PC-9 (cell line): ENCODE results near the gene RIMS3. TPM values are rescaled to one million over a fixed set of nuclear protein-coding genes. Genes with fewer than 3 reads are reported as not detected.

Experiments used
- BruUV-seq: library from RNA; stranded (reverse); fragments of 400-500 nt; replicated peaks from 2 replicates; lab custom pipeline; 2021; lab: Mats Ljungman, UMichigan
- CTCF ChIA-PET: fragments of 300-600 bp; sonication (Branson Sonifier 250); formaldehyde crosslinking; loops from one replicate; lab custom pipeline; 2022; ENCODE audit warnings: antibody characterized with exemption; lab: Charles Lee
- POLR2A ChIA-PET: fragments of 300-600 bp; sonication (Branson Sonifier 250); formaldehyde crosslinking; loops from one replicate; lab custom pipeline; 2022; ENCODE audit warnings: antibody characterized with exemption; ENCODE audit not compliant: unreplicated experiment; lab: Charles Lee
- DNase-seq, 2 experiments: peaks; one replicate each; pipeline versions ENCODE4 v3.0.0 to v3.0.0-alpha.2; 2015 to 2022; ENCODE audit warnings: mixed read lengths in 1 of 2
- H2AFZ ChIP-seq: fragments of 200-600 bp; sonication (generic); 2 replicates; pipeline ENCODE4 v1.8.1; 2017; ENCODE audit warnings: antibody characterized with exemption
- H3F3A ChIP-seq: fragments of 200-600 bp; sonication (generic); 2 replicates; pipeline ENCODE4 v1.8.1; 2017; ENCODE audit warnings: antibody characterized with exemption, mild to moderate bottlenecking, low read depth; ENCODE audit not compliant: insufficient read depth
- H3K27ac ChIP-seq: fragments of 200-600 bp; sonication (generic); 2 replicates; pipeline ENCODE4 v1.6.1; 2016; ENCODE audit warnings: mixed run types
- H3K27me3 ChIP-seq: fragments of 200-600 bp; sonication (generic); 2 replicates; pipeline ENCODE4 v1.6.1; 2016; ENCODE audit warnings: low read depth, mixed run types; ENCODE audit not compliant: insufficient read depth
- H3K36me3 ChIP-seq: fragments of 200-600 bp; sonication (generic); 2 replicates; pipeline ENCODE4 v1.6.1; 2016; ENCODE audit warnings: low read depth, mixed run types
- H3K4me1 ChIP-seq: fragments of 200-600 bp; sonication (generic); replicated peaks from 2 replicates; pipeline ENCODE4 v1.6.1; 2016; ENCODE audit warnings: mixed run types; ENCODE audit not compliant: insufficient read depth
- H3K4me2 ChIP-seq: fragments of 200-600 bp; sonication (generic); 2 replicates; pipeline ENCODE4 v1.6.1; 2017; ENCODE audit warnings: mixed run types
- H3K4me3 ChIP-seq: fragments of 200-600 bp; sonication (generic); 2 replicates; pipeline ENCODE4 v1.6.1; 2016; ENCODE audit warnings: mixed run types
- H3K79me2 ChIP-seq: fragments of 200-600 bp; sonication (generic); 2 replicates; pipeline ENCODE4 v1.6.1; 2017; ENCODE audit warnings: low read depth, mixed run types
- H3K9me2 ChIP-seq: fragments of 200-600 bp; sonication (generic); 2 replicates; pipeline ENCODE4 v1.8.1; 2017; ENCODE audit warnings: mild to moderate bottlenecking; ENCODE audit not compliant: insufficient read depth
- H3K9me3 ChIP-seq: fragments of 200-600 bp; sonication (generic); 2 replicates; pipeline ENCODE4 v1.8.1; 2016; ENCODE audit warnings: low read depth; ENCODE audit not compliant: insufficient read depth
- H4K20me1 ChIP-seq: fragments of 200-600 bp; sonication (generic); 2 replicates; pipeline ENCODE4 v1.8.1; 2017; ENCODE audit not compliant: insufficient read depth
- EZH2 ChIP-seq: fragments of 200-600 bp; sonication (generic); IDR thresholded peaks from 2 replicates; pipeline ENCODE4 v1.8.0; 2017; ENCODE audit warnings: antibody characterized with exemption, low read depth
- intact Hi-C: fragments of 100-400 bp; cut with micrococcal nuclease; formaldehyde crosslinking; loops from one replicate; pipeline ENCODE4 v1.10.0; 2022; ENCODE audit not compliant: unreplicated experiment
- total RNA-seq: library from RNA; stranded (reverse); gene quantifications from 2 replicates; pipeline ENCODE4 v1.2.3, GENCODE V29; 2021
- TF ChIP-seq, protein P1 (sequence below): fragments of 200-600 bp; sonication (generic); conservative IDR thresholded peaks from 2 replicates; pipeline ENCODE4 v1.6.1; 2017; ENCODE audit warnings: mixed run types, antibody characterized with exemption, mild to moderate bottlenecking, moderate library complexity

RIMS3 gene
- total RNA-seq, 1 experiment from 2014 or later, result 12.9 TPM

DNA sequence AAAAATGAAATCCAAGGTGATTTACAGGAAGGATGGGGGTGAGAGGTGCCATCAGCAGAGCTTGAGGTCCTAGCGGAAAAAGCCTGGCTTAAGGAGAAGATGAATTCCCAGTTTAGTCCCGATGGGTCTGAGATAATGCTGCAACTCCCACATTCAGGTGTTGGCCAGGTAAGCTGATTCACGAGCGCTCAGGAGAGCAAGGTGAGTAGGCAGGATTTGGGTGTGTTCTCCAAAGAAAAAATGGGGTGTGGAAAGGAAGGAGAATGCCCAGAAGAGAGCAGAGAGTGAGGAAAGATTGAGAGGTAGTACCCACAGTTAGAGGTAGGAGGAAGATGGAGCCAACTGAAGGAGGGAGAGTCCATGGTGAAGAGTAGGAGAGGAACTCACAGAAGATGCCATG is 12.5 kb downstream of the RIMS3 start:
- 0 out of 2 replicates have a peak, but pooled peaks cover 3% of the 10 kb centered on the region for H3F3A ChIP-seq
- no peaks in the 10 kb centered on the region for H3K27me3 ChIP-seq
- no peaks in the 10 kb centered on the region for H3K9me3 ChIP-seq
- H3K79me2 ChIP-seq, result no peaks in the 10 kb centered on the region
- H4K20me1 ChIP-seq, result no peaks in the 10 kb centered on the region
- peak in 1 of 2 experiments; percentile 42 for DNase-seq
- no peaks in the 10 kb centered on the region for H3K9me2 ChIP-seq
- ChIA-PET CTCF (no interaction called here), POLR2A (interaction anchor here (0.6 to 0.7 kb wide), 4 partner anchors 24 to 350 kb away, joined by 3 to 8 read pairs (median 4); no protein-coding TSS in a partner anchor)
- no peak overlapping the region for H2AFZ ChIP-seq
- no peak overlapping the region for H3K4me3 ChIP-seq
- no TSS peak for BruUV-seq
- H3K4me1 ChIP-seq, result no peaks in the 10 kb centered on the region; the same call in 1 of the 2 replicates
- intact Hi-C loops, result no loop called here
- no peak overlapping the region for H3K27ac ChIP-seq
- H3K4me2 ChIP-seq, result 0 out of 2 replicates have a peak overlapping the region, but pooled peaks have one; percentile 10
- no peaks in the 10 kb centered on the region for H3K36me3 ChIP-seq
- TF ChIP-seq, protein P1, sequence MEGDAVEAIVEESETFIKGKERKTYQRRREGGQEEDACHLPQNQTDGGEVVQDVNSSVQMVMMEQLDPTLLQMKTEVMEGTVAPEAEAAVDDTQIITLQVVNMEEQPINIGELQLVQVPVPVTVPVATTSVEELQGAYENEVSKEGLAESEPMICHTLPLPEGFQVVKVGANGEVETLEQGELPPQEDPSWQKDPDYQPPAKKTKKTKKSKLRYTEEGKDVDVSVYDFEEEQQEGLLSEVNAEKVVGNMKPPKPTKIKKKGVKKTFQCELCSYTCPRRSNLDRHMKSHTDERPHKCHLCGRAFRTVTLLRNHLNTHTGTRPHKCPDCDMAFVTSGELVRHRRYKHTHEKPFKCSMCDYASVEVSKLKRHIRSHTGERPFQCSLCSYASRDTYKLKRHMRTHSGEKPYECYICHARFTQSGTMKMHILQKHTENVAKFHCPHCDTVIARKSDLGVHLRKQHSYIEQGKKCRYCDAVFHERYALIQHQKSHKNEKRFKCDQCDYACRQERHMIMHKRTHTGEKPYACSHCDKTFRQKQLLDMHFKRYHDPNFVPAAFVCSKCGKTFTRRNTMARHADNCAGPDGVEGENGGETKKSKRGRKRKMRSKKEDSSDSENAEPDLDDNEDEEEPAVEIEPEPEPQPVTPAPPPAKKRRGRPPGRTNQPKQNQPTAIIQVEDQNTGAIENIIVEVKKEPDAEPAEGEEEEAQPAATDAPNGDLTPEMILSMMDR, result no peak

DNA sequence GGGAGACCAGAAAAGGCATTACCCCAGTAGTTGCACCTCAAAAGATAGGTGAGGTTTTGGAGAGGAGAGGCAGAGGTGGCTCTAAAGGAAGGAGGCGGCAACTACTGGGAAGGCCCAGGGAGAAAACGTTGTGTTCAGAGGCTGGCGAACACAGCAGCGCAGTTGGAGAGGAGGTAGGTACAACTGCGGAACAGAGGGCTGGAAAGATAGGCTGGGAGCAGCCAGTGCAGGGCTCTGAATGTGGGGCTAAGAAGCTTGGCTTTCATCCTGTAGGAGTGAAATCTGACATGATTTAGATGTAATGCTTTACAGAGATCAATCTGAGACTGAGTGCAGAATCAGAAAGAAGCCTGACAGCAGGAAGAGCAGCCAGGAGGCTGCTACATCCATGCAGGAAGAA is 13.0 kb downstream of the RIMS3 start:
- Histone ChIP-seq H3K27ac (no peak overlapping the region), H3K9me3 (no peaks in the 10 kb centered on the region), H3K4me1 (no peaks in the 10 kb centered on the region; the same call in 1 of the 2 replicates), H3F3A (0 out of 2 replicates have a peak, but pooled peaks cover 3% of the 10 kb centered on the region), H3K9me2 (no peaks in the 10 kb centered on the region), H3K79me2 (no peaks in the 10 kb centered on the region), H2AFZ (no peak overlapping the region), H3K4me2 (0 out of 2 replicates have a peak overlapping the region, but pooled peaks have one; percentile 10), H3K36me3 (no peaks in the 10 kb centered on the region), H3K27me3 (no peaks in the 10 kb centered on the region), H4K20me1 (no peaks in the 10 kb centered on the region), H3K4me3 (no peak overlapping the region)
- BruUV-seq, result no TSS peak
- POLR2A ChIA-PET, result interaction anchor here (0.7 kb wide), 1 partner anchor 299 kb away, joined by 4 read pairs; no protein-coding TSS in a partner anchor
- CTCF ChIA-PET, result no interaction called here
- intact Hi-C loops, result no loop called here
- TF ChIP-seq, protein P1, result no peak
- no peak for TF ChIP-seq EZH2
- DNase-seq, result no peak

DNA sequence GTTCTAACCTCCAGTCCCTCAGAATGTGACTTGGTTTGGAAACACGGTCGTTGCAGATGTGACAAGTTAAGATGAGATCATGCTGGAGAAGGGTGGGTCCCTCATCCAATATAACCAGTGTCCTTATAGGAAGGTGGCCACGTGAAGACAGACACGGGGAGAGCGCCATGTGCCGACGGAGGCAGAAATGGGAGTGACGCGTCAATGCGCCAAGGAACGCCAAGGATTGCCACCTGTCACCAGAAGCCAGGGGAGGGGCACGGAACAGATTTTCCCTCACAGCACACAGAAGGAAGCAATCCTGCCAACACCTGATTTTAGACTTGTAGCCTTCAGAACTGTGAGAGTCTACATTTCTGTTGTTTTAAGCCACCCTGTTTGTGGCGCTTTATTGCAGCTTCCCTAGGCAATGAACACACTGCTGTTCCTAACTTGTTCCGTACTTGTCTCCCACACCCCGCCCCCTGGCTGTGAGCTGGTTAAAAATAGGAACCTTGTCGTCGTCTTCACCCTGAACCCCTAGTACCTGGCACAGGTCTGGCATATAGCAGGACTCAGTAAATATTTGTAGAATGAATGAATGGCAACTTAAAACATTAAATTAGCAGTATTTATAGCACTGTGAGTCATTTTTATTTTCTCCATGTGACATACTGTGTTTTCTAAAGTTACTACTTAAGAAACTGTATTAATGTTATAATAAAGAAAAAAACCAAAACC is 14.2 kb downstream of the RIMS3 start:
- ChIA-PET CTCF (no interaction called here), POLR2A (no interaction called here)
- TF ChIP-seq, protein P1, result no peak
- no peak for TF ChIP-seq EZH2
- BruUV-seq, result no TSS peak
- Histone ChIP-seq H3K4me3 (no peak overlapping the region), H3K4me1 (no peaks in the 10 kb centered on the region; the same call in 1 of the 2 replicates), H3K27ac (no peak overlapping the region), H3K36me3 (no peaks in the 10 kb centered on the region), H3K9me2 (no peaks in the 10 kb centered on the region), H3K79me2 (no peaks in the 10 kb centered on the region), H3K27me3 (no peaks in the 10 kb centered on the region), H3F3A (0 out of 2 replicates have a peak, but pooled peaks cover 3% of the 10 kb centered on the region), H2AFZ (no peak overlapping the region), H3K9me3 (no peaks in the 10 kb centered on the region), H4K20me1 (no peaks in the 10 kb centered on the region), H3K4me2 (no peak overlapping the region)
- intact Hi-C loops, result no loop called here
- DNase-seq, result no peak
